LoVo (cell line): Measurements from ENCODE around the gene ELMO1.
"Not testable (repeated sequence)": the region's sequence is repeated elsewhere in the genome, so short reads cannot be mapped to it uniquely, and the experiment has no call there.

Source experiments
- DNase-seq: peaks from one replicate; pipeline ENCODE4 v3.0.0-alpha.2; 2016; ENCODE audit warnings: low spot score

Gene ELMO1

DNA sequence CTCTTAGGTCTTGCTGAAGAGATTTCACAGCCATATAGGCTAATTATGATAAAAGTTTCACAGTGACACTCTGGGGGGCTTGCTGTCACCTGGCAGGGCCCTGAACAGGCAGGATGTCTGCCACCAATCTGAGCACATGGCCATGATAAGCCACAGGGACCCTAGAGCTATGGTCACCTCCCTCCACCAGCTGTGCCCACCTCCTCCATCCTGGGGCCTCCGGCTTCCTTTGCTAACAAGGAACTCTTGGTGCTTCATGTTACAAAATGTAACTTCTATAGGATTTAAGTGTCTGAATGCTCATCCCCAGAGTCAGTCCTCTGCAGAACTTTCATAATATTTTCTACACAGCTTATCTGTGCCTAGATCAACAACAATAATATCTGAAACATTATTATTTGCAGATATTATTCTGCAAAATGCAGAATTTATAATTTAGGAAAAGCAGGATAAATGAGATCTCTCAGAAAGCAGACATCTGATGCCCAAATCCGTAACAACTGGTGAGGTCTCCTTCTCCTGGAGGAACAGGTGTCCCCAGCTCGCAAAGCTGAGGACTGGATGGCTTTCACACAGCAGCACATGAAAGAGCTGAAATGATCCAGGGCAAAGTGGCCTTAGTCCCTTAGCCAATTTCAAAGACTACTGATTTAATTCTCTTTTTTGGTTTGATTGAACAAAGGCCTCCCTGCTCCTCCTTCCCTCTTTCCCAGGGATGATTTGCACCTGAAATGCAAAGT, 437.3 kb downstream of the ELMO1 start:
- no peak for DNase-seq

DNA sequence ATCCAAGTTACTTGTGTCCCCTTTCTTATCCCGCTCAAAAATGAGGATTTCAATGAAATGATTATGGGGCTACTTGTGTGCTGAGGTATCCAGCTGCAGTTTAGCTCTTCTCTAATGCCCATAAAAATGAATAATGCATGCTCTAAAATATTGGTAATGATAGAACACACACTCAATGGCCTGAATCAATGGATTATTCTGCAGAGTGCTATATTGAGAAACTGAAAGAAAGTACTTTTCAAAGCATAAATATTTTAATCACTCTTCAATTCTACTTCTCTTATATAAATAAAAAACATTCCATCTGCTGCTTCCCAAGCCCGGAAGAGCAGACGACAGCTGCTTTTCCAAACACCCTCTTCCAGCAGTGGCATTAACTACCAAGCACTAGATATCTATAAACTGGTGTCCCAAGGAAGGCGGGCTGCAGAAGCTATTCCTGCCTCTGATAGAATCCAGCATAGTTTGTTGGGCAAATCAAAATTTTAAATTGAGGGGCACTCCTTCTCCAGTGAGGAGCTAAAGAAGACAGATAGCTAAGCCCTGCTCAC, 439.5 kb downstream of the ELMO1 start:
- no peak for DNase-seq

DNA sequence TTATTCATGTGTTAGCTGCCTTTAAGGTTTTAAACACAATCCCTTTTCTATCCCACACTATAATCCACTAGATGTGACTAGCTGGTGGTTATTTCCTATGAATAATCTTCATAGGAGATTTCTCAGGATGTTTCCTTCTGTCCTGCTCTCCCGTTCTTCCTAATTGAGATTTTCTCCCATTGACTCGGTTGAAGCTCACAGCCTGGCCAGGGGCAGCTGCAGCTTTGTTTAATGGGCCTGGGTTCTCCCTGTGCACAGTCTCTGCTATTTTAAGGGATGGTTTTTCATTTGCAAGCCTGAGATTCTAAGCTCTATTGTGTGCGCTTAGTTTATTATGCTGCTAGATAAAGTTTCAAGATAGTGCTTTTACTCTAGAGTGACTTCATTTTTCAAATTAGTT, 441.0 kb downstream of the ELMO1 start:
- DNase-seq = no peak

DNA sequence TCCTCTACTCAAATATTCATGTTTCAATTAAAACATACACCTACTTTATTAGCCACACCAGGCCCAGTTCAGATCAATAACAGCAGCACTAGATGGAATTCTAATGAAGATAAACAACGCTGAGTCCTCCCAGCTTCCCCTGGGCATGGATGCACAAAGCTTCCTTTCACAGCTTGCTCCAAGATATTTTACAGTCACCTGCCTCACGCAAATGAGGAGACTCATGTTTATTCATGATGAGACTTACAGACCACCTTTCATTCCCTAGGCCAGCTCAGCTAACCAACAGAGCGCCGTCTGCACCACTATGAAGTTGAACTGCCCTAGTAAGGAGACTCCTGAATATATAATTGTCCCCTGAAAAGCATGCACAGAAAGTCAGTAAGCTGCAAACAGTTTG, 441.4 kb downstream of the ELMO1 start:
- no peak for DNase-seq

DNA sequence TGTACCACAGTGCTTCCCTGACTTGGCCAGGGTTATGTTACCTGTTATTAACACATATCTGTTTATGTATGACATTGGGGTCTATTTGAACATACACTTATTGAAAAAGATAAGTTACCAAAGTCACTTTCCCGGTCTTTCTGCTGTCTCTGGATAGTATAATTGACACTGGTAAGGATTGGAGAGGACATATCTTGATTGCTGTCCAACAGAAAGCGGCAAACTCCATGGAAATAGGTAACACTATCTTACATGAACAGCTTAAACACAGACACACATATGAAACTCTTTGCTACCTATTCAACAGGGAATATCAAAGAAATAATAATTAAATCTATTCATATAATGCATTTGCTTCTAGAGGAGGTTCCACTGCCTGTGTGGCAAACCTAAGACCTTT, 441.9 kb downstream of the ELMO1 start:
- no peak for DNase-seq

DNA sequence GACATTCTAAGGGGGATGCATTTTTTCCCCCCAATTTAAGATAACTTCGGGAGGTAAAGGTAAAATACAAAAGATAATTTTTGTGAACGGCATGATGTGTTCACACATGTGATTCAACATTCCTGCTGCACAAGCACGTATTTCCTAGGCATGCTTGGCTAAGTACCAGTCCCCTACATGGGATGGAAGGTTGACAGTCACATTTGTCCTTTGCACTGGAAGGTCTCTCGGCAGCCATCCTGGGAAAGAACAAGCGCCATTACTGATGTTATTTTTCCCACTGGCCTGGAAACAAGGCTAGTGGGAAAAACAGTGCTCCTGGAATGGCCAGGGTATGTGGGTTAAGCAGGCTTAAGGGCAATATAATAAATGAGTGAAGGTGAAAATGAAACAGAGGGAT, 448.2 kb downstream of the ELMO1 start:
- DNase-seq = no peak

DNA sequence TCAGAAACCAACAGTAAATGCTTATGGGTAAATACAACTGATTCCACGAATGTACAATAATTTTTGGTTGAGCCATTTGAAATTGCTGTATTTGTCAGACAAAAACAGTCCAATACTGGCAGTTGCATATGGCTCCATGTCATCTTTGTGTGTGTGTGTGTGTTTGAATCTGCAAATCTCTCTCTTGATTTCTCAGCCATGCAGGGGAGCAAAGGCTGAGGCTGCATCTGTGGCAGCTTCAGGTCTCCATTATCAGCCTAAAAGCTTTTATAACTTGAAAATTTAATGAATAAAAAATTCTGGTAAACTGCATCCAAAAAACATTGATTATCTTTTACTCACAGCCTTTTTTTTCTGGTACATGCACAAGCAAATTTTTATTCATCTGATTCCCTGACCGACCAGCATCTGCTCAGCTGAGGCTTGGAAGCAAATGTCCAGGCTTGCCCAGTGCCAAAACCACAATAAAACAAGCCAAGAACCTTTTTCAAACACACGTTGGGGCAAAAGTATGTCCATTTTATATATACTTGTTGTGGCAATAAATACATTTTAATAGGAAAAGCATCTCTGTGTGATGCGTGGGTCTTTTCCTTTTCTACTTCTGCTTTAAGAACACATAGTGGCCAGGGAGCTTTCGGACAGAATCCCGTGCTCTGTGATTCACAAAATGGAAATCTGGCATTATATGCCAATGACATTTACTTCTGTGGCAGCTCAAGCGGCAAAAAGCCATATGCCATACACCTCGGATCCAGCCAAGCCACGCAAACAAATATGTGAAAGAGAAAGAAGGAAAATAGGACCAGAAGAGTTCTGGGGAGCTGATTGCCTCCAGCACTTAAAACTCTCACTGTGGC, 448.8 kb downstream of the ELMO1 start:
- DNase-seq = no peak

DNA sequence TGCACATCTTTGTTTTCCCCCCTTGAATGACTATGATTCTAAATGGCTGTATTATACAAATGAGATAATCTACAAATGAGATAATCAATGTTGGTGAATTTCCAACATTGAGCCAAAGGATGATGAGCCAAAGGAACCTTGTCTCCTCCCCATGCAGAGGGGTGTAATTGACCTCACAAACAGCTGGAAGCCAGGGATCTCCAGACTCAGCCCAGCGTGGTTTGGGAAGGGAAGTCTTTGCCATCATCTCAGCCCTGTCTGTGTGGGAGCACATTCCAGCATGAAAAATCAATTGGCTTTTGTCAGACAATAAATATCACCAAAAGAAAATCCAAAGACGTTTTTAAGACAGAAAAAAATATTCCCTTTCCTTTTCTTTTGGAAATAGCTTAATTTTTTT, 452.9 kb downstream of the ELMO1 start:
- DNase-seq = no peak

DNA sequence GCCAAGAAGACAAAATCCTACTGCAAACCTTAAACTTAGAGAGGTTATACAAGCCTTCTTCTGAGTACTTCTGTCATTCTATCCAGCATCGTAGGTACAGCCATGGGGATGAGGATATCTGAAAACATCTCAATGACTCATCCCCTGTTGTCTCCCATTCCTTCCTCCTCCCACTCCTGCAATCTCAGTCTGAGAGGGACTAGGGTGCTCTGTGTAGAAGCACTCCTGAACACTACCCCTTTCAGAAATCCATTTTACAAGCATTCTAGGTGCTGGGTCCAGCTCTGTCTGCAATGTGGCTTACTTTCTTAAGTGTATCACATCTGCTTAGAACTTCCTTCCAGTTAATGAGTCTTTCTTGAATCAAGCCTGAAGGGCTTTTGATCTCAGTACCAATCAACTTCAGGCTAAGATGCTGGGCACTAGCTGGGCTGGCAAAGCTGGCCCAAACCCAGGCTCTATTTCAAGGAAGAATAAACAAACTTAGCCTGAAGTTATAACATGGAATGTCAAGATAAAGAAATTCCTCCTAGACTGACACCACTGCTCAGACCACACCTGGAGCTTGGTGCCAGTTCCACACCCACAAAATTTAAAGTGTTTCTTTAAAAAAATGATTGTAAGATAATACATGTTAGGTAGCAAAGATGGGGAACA, 454.1 kb downstream of the ELMO1 start:
- no peak for DNase-seq

DNA sequence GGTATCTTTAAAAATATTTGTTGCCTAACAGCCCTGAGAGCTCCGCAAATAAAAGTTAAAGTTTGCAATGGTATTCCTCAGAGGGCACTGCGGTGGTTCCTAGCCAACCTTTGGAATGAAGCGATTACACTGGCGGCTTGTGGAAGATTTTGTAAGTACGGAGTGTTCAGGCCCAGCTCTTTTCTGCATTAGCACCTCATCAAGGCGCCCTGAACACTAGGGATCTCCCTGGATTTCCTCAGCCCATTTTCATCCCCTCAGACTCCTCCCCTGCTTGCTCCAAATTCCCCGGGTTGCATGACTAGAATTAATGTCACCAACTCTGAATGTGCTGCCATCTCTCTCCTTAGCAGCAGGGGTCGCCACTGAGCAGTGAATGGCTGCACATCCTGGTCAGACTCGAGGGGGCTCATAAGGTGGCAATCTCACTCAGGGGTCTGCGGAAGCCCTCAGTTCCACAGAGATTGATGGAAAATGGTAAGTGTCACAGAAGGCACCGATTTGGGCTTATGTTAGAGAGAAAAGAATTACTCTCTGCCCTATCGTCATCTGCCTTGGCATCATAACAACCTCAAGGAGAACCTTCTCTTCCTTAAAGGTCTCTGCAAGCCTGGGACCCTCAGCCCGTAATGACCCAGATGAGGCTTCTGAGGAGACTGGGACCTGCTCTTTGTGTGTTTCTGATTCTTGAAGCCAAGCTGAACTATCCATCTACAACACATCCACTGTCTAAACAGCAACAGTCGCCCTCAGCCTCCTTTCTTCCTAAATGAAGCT, 461.5 kb downstream of the ELMO1 start:
- peak; percentile 48 for DNase-seq

DNA sequence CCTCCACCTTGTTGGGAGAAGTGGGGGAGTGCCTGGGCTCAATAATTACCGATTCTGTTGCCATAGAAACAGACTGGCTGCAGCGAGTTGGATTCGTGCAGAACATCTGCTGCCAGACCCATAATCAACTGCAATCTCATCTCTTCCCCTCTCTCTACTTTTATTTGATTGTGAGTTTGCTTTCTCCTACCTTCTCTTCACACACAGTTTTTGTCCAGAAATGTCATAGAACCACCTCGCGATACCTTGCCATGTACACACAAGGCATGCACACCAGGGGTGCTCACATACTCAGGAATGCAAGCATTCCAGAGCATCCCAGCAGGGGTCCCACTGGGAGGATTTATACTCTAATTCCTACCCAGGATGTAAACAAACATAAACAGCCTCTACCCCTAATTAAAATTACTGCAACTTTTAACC, 462.1 kb downstream of the ELMO1 start:
- DNase-seq = no peak

DNA sequence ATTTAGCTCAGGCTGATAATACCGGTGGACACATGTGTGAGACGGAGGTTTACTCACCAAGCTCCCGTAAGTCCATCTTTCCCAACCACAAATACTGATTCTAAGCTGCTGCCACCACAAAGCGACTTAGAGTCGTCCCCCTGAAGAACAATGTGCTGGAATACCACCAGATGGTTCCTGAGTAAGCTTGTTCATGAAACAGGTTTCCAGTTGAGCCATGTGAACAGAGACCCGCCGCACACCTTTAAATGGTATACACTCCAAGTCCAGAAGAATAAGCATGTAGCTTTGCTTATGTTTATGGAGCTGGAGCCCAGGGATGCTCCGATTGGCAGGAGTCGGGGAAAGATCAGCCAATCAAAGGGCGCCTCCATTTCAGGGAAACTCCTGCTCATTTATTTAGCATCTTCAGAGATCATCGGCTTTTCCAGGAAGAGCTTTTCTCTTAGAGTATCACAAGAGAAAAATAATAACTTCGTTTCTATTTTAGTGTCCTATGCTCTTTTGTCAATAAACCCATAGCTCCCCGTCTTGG, 462.7 kb downstream of the ELMO1 start:
- DNase-seq = no peak

DNA sequence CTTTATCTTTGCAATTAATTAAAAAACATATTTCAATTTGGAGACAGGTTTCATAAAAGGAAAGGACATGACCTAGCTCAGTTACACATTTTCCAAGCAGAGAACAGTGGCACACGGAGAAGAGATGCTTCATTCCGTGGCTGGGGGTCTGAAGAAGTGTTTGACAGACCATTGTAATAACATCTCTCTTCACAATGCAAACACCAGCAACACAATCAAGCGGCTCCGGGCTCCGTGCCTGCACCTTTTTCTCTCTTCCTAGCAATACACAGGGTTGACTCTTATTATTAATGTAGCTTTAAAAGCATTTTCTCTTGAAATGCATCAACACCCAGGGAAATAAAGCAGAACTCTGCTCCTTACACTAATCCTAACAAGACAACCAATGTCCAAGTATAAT, 463.3 kb downstream of the ELMO1 start:
- no peak for DNase-seq

DNA sequence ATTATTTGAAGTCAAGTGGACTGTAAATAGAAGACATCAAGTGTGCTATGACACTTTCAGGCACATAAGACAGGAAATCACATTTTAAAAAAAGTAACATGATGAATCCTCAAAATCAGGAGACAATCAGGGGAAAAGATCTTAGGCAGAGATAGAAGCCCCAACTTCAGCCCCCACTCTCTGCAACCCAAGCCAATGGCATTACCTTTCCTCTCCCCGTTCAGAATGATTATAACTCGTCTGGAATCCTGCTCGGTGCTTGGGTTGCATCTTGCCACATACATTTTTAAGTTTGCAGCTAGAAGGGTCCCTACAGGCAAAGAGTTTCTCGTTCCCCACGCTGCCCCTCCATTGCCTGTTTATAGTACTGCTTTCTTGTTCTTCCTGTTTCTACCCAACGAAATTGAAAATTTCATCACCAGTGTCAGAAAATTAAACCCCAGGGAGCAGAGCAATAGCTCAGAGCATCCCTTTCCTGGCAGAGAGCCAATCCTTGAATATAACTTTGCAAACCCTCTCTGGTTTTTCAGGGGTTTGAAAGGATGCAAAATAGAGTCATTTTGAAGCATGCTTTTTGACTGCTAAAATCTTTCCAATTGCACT, 463.9 kb downstream of the ELMO1 start:
- no peak for DNase-seq

DNA sequence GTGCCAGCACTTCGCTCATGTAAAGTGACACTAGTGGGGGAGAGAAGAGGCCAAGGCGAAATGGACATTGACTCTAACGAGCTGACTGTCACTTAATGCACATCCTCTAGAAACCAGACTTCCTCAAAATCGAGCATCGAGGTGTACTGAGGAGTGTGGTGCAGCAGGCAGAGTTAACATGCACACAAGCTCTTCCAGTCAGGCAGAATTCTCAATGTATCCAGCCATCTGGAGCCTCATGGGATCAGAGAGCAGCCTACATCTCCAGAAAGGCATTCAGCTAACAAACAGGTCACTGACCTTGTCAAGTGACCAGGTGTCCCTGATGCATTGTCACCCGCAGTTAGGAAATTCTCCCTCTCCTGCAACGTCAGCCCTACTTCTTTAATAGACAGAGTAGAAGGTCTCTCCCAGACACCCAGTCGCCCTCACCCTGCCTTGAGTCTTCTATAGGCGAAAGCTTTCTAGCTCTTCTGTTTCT, 464.6 kb downstream of the ELMO1 start:
- DNase-seq = no peak

DNA sequence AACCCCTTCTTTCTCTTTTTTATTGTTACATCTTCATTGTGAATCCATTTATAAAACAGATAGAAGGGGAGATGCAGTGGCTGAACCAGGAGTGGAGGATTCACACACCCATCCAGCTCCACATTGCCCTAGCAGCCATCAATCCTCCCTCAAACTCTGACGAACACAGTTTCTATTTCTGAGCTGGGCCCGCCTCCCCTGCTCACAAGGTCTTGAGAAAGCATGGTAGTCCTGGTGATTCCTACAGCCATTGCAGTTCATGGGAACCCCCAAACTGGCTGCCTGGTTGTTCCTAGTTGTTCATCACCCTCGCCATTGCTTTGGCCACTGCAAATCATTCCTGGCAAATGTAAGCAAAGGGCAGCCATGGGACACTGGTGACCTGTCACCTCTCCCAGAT, 465.9 kb downstream of the ELMO1 start:
- DNase-seq = no peak

DNA sequence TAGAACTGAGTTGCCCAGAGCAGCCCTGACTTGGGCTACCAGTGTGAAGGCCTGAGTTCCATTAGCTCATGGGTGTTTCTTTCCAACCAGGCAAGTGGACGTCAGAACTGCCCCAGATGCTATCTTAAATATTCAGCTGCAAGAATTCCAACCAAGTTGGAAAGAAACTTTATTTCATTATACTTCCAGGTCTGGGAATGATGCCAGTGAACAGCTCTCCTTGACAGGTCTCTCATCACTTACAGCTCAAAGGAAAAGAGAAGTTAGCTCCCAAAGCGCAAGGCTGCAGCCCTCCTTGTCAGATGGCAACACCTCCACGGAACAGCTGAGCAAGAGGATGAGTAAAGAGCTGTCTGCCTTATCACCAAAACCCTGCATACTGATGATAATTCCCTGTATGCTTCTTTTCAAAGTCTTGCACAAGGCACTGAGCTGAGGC, 468.8 kb downstream of the ELMO1 start:
- no peak for DNase-seq

DNA sequence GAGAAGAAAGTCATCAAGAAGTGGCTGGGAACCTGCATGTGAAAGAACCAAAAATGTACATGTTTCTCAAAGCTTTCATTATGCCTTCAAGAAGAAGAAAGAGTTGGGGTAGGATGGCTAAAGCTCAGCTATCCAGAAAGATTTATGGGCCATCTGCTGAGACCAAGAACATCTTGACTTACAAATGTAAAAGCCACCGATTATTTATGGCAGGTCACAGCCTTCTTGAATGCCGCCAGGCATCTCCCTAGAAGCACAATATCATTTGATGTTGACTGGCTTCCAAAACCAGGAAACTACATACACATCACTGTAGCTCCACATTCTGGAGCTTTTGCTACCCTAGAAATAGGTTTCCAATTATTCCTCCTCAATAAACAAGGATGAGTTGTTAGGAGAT, 470.2 kb downstream of the ELMO1 start:
- DNase-seq = no peak

DNA sequence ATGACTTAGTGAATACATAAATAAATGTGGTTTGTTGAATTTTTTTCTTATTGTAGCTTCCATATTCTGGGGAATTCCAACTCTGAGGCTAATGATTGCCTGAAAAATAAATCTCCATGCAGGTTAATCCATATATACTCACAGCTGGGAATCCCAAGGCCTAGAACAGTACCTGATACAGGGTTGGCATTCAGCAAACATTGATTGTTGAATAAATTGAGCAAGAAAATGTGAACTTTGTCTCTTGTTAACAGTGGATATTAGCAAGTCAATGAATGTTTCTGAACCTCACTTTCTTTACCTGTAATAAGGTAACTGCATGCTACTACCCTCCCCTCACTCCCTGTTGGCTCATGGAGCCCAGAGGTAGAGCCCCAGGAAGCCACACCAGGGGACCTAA, 470.8 kb downstream of the ELMO1 start:
- DNase-seq = no peak

DNA sequence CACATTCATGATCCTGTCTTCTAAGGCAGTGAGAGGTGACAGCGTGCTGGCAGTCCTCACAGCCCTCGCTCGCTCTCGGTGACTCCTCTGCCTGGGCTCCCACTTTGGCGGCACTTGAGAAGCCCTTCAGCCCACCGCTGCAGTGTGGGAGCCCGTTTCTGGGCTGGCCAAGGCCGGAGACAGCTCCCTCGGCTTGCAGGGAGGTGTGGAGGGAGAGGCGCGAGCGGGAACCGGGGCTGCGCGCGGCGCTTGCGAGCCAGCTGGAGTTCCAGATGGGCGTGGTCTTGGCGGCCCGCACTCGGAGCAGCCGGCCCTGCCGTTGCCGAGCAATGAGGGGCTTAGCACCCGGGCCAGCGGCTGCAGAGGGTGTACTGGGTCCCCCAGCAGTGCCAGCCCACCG, 475.1 kb downstream of the ELMO1 start:
- not testable (repeated sequence) for DNase-seq

DNA sequence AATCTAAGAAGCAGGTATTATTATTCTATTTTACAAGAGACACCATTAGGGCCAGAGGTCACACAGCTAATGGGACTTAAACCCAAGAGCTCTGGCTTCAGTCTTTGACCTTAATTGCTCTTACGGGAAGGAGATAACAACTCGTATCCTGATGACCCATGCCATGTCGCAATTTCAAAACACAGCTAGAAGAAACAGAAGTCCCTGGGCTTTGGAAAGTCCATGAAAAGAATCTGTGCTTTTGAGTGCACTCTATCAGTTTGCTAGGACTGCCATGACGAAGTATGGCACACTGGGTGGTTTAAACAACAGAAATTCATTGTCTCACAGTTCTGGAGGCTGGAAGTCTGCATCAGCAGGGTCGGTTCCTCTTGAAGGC, 476.5 kb downstream of the ELMO1 start:
- no peak for DNase-seq
